Naive B cell (primary cell): ENCODE results near the gene NAV2. TPM values are rescaled to one million over a fixed set of nuclear protein-coding genes. Genes with fewer than 3 reads are reported as not detected.

Experiments used
- ATAC-seq, 2 donors: fragments of 150-1000 bp; cut with Tn5 transposase; 2 replicates each; pipeline ENCODE4 v1.10.0; 2021; ENCODE audit warnings: low read depth in 2 of 2, mild to moderate bottlenecking in 2 of 2, moderate library complexity in 2 of 2
- DNase-seq: peaks from one replicate; pipeline ENCODE4 v3.0.0; 2022
- H3K27ac Mint-ChIP-seq, 6 donors: one replicate each; pipeline ENCODE4 v1.8.0; 2020 to 2022; ENCODE audit warnings: mild to moderate bottlenecking in 6 of 6, mixed read lengths in 6 of 6, moderate library complexity in 5 of 6, inconsistent platforms in 2 of 6
- H3K27me3 Mint-ChIP-seq, 3 donors: one replicate each; pipeline ENCODE4 v1.8.0; 2021 to 2022; ENCODE audit warnings: mixed read lengths in 3 of 3, mild to moderate bottlenecking in 1 of 3
- H3K36me3 Mint-ChIP-seq, 2 donors: one replicate each; pipeline ENCODE4 v1.8.0; 2020 to 2022; ENCODE audit warnings: mixed read lengths in 2 of 2, inconsistent platforms in 1 of 2, mild to moderate bottlenecking in 1 of 2
- H3K4me1 Mint-ChIP-seq, 3 donors: one replicate each; pipeline ENCODE4 v1.8.0; 2020 to 2022; ENCODE audit warnings: mixed read lengths in 3 of 3, inconsistent platforms in 1 of 3, mild to moderate bottlenecking in 1 of 3, moderate library complexity in 1 of 3
- H3K4me3 Mint-ChIP-seq, 8 donors: one replicate each; pipeline ENCODE4 v1.8.0; 2020 to 2022; ENCODE audit warnings: mild to moderate bottlenecking in 8 of 8, mixed read lengths in 8 of 8, moderate library complexity in 8 of 8, inconsistent platforms in 2 of 8
- H3K9me3 Mint-ChIP-seq, 7 donors: one replicate each; pipeline ENCODE4 v1.8.0; 2020 to 2022; ENCODE audit warnings: mixed read lengths in 7 of 7, mild to moderate bottlenecking in 5 of 7, inconsistent platforms in 2 of 7, moderate library complexity in 1 of 7
- polyA plus RNA-seq, 6 donors: library from polyadenylated mRNA; unstranded; fragments of 300-500 nt; fragmentation: Illumina TruSeq; gene quantifications; one replicate each; pipeline ENCODE4 v1.2.3, GENCODE V29; 2021; ENCODE audit warnings: low read depth in 6 of 6

The NAV2 gene
- polyA plus RNA-seq, 6 donors from 2014 or later: 0.90 to 3.2 (median 0.94) TPM; not detected in 3

DNA sequence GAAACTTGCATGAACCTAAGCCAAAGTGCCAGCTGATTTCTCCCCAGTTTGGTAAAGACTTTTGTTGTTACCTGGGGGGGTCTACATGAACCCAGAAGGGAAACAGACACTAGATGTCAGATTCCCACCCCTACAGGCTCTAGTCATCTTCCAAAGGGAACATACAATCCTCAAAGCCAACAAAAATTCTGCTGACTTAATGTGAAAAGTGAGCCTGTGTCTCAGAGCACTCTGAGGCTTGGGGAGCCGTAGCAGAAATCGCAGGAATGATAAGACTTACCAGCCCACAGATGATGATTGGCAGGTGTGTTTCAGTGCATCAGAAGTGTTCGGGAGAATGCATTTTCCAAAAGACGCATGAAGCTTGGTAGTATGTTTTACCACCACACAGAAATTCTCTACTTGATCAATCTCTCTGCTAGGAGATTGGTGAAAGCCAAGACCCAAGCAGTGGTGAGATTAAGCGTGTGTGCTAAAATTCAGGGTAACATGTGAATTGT lies 260.5 kb downstream of the NAV2 start:
- H3K4me1 Mint-ChIP-seq: peaks cover 17 to 28% (median 25%) of the 10 kb centered on the region in 3 donors
- H3K27ac Mint-ChIP-seq: no peak overlapping the region
- DNase-seq (no peak), ATAC-seq (no peak)
- H3K9me3 Mint-ChIP-seq: no peaks in the 10 kb centered on the region
- peaks cover 5 to 20% (median 7%) of the 10 kb centered on the region in 3 donors for H3K27me3 Mint-ChIP-seq
- H3K36me3 Mint-ChIP-seq: no peaks in the 10 kb centered on the region
- H3K4me3 Mint-ChIP-seq: no peak overlapping the region

DNA sequence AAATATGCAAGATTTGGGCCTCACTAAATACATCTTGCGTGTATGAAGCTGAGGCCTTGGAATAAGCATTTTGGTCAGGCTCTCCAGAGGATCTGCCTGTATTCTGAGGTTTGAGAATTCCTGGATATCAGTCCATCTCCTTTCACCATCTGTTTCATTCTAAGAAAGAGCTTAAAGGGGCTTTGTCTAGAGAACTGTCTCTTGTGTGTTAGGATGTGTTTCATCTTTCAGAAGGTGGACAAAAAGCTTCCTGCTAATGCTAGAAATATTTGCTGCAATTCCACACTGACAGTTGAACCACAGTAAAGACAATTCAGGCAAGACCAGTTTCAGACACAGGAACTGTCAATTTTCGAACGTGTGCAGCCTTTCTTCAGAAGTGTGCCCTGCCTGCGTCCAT lies 262.2 kb downstream of the NAV2 start:
- DNase-seq (no peak), ATAC-seq (no peak)
- Mint-ChIP-seq H3K27ac (no peak overlapping the region), H3K36me3 (no peaks in the 10 kb centered on the region), H3K4me1 (peaks cover 21 to 30% (median 28%) of the 10 kb centered on the region in 3 donors), H3K4me3 (no peak overlapping the region), H3K9me3 (no peaks in the 10 kb centered on the region), H3K27me3 (peaks cover 13 to 37% (median 22%) of the 10 kb centered on the region in 3 donors)

DNA sequence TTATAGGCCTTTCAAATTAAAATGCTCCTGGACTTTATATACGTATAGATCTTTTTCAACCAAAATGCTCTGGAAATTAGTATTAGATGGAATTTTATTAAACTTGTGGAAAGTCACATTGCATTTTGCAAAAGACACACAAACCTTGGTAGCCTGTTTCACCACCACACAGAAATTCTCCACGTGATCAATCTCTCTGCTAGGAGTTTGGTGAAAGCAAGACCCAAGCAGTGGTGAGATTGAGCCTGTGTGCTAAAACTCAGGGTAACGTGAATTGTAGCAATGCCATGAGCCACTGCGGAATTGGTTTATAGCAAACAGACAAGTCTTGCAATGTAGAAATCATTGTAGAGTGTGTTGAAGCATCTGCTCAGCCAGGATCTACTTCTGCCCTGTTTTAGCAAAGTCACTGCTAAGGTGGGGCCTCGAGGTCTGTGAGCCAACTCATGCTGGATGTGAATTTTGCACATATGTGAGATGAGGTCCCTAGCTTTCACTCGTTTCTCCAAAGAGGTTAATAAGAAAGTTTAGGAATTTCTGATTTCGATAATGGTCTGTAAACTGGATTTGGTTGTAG lies 262.9 kb downstream of the NAV2 start:
- H3K9me3 Mint-ChIP-seq: no peaks in the 10 kb centered on the region
- H3K36me3 Mint-ChIP-seq: no peaks in the 10 kb centered on the region
- ATAC-seq: no peak
- no peak overlapping the region for H3K4me3 Mint-ChIP-seq
- peaks cover 13 to 40% (median 25%) of the 10 kb centered on the region in 3 donors for H3K27me3 Mint-ChIP-seq
- H3K27ac Mint-ChIP-seq: no peak overlapping the region
- DNase-seq: no peak
- H3K4me1 Mint-ChIP-seq: peaks cover 21 to 28% (median 25%) of the 10 kb centered on the region in 3 donors

DNA sequence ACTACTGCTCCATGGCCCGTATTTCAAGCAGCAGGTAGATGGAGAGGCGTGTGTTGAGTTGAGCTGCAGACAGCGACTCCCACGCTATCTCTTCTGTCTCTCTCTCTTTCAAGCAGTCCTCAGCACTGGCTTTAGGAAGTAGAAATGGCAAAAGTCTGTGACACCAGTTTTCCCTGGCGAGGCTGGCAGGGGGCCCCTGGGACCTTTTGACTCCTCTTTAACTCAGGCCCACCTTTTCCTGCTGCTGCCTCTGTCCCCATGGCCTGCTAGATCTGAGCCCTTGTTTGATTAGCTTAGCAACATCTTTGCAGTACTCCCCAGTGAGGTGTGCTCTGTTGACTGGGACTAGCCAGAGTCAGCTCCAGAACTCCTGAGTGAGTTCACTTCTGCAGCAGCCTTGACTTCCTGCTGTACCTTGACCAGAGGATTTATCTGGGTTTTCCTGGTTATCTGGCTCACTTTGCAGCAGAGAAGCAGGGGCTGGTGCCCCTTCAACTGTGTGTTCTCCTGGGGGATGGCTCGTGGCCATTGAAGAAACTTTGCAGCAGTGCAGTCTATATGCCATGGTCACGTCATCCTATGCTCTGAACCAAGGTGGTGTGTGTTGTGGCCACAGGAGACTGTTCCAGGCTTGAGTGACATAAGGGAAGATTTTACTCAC lies 263.8 kb downstream of the NAV2 start:
- H3K36me3 Mint-ChIP-seq: no peaks in the 10 kb centered on the region
- H3K27me3 Mint-ChIP-seq: peaks cover 8 to 46% (median 25%) of the 10 kb centered on the region in 3 donors
- H3K9me3 Mint-ChIP-seq: no peaks in the 10 kb centered on the region
- no peak for DNase-seq
- no peak for ATAC-seq
- no peak overlapping the region for H3K27ac Mint-ChIP-seq
- H3K4me1 Mint-ChIP-seq: peaks cover 14 to 26% (median 23%) of the 10 kb centered on the region in 3 donors
- no peak overlapping the region for H3K4me3 Mint-ChIP-seq

DNA sequence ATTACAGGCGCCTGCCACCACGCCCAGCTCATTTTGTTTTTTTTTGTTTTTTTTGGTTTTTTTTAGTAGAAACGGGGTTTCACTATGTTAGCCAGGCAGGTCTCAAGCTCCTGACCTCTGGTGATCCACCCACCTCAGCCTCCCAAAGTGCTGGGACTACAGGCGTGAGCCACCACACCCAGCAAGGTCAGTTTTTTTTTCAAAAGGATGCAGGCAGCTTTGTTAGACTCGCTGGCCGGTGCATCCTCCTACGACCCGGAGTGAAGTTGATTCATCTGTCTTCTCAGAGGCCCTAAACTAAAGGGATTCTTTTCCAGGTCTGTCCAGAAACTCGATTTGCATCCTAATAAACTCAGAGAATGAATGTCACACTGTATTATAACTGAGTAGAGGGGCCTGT lies 265.3 kb downstream of the NAV2 start:
- Mint-ChIP-seq H3K4me3 (no peak overlapping the region), H3K27me3 (peaks cover 8 to 50% (median 25%) of the 10 kb centered on the region in 3 donors), H3K36me3 (no peaks in the 10 kb centered on the region), H3K4me1 (peaks cover 14 to 27% (median 23%) of the 10 kb centered on the region in 3 donors), H3K9me3 (no peaks in the 10 kb centered on the region), H3K27ac (no peak overlapping the region)
- no peak for ATAC-seq
- no peak for DNase-seq

DNA sequence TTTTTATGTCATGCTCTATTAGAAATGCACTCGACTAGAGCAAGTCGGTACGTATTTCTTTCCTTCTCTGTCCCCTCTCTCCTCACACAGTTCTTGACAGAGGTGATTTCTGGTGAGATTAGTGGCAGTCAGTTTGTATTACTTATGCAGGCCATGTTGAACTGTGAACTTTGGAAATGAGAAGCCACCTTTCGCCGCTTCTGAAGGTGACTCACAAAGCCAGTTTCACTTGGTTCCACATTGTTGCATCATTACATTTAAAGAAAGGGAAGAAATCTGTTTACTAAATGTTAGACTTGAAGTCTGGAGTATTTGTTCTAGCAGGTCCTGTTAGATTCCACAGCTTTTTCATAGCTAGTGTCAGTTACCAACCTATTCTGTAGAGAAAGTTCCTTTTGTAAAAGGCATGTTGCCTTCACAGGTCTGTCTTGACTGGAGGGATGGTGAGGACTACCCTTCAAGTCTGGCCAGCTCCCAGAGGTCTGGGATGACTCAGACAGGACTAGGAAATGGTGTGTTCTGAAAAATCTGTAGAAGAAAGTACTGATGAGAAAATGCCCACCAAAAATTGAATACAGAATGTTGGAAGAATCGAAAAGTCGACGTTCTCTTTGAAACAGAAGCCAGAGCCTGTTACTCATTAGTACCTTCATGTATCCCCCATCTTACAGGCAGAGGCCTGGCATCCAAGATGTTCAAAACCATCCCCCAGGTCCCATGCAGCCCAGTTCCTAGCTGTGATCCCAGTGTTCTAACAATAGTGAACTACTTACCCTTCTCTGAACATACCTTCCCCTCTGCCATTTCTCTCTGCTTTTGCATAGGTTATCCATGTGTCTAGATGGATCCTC lies 266.3 kb downstream of the NAV2 start:
- peak overlapping the region in 5 of 6 donors; percentile 2 to 81 (median 24) for H3K27ac Mint-ChIP-seq
- DNase-seq (no peak), ATAC-seq (no peak)
- H3K9me3 Mint-ChIP-seq: no peaks in the 10 kb centered on the region
- H3K4me1 Mint-ChIP-seq: peaks cover 20 to 33% (median 23%) of the 10 kb centered on the region in 3 donors
- peaks cover 16 to 55% (median 29%) of the 10 kb centered on the region in 3 donors for H3K27me3 Mint-ChIP-seq
- peak overlapping the region in 4 of 8 donors; percentile 12 to 56 (median 28) for H3K4me3 Mint-ChIP-seq
- H3K36me3 Mint-ChIP-seq: no peaks in the 10 kb centered on the region

DNA sequence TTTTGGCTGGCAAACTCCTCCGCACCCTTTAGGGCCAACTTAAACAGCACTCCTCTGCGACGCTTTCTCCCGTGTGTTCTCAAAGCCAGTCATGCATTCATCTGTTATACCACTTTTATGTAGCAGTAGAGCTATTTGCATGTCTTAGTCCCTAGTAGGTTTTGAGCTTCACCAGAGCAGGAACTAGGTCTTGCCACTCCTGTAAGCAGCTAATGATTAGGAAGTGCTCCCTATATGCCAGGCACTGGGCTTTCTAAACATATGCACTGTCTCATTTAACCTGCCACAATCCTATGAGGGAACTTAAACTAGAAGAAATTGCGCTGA lies 266.8 kb downstream of the NAV2 start:
- Mint-ChIP-seq H3K4me3 (peak overlapping the region in 4 of 8 donors; percentile 12 to 56 (median 28)), H3K27ac (peak overlapping the region in 3 of 6 donors; percentile 6 to 81 (median 77))
- ATAC-seq: peak; percentile 74 to 79

DNA sequence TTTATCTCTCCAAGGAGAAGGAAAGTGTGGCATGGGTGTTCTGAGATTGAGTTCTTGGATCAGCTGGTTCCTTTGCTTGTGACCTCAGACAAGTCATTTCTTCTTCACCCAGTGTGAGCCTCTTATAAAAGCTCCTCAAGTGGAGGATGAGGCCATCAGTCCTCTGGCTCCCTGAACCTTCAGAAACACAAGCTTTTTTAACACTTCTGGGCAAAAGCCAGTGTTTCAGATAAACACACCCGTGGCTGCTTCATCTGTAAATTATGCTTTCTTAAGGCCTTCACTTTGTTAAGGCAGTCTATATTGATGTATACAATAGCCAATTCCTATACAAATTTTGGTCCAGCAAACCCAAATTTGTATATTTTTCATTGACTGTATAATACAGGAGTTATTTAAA lies 267.8 kb downstream of the NAV2 start:
- DNase-seq (no peak), ATAC-seq (no peak)
- H3K9me3 Mint-ChIP-seq: no peaks in the 10 kb centered on the region
- H3K4me3 Mint-ChIP-seq: no peak overlapping the region
- H3K27ac Mint-ChIP-seq: no peak overlapping the region
- H3K27me3 Mint-ChIP-seq: peaks cover 16 to 49% (median 37%) of the 10 kb centered on the region in 3 donors
- peaks cover 21 to 45% (median 29%) of the 10 kb centered on the region in 3 donors for H3K4me1 Mint-ChIP-seq
- H3K36me3 Mint-ChIP-seq: no peaks in the 10 kb centered on the region

More for the DNA sequence above, 266.8 kb downstream of the NAV2 start:
- H3K9me3 Mint-ChIP-seq: no peaks in the 10 kb centered on the region
- H3K36me3 Mint-ChIP-seq: no peaks in the 10 kb centered on the region
- H3K27me3 Mint-ChIP-seq: peaks cover 16 to 52% (median 31%) of the 10 kb centered on the region in 3 donors
- H3K4me1 Mint-ChIP-seq: peaks cover 21 to 39% (median 28%) of the 10 kb centered on the region in 3 donors
- DNase-seq: peak; percentile 17

DNA sequence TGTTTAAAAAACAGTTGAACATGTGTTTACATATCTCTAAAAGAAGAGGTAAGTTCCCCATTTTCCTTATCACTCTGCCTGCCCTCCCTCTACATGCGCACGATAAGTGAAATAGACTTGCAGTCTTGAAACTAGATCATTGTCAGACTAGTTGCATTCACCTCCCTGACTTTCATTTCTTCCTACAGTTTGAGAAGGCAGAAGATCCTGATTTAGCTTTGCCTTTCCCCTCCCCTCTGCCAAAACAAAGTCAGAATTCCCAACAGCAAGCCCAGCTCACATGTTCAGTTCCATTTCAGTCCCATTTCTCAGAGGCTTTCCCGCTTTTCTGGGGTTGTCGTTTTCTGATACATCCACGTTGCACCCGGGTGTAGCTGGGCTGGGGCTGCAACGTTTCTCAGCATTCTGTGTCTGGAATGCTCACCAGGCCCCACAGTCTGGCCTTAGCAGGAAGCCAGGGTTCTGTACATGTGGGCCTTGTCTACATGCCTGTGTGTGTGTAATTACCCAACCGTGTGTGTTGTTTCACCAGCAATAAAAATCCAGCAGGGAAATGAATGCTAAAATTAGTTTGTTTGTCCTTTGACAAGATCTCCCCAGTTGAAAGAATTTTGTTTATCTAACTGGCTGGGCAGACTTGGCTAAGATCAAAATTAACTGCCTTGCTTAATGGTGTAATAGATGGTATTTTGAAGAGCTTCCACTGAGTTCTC lies 268.5 kb downstream of the NAV2 start:
- ATAC-seq: no peak
- H3K9me3 Mint-ChIP-seq: no peaks in the 10 kb centered on the region
- peak overlapping the region in 1 of 6 donors; percentile 20 for H3K27ac Mint-ChIP-seq
- H3K27me3 Mint-ChIP-seq: peaks cover 16 to 49% (median 37%) of the 10 kb centered on the region in 3 donors
- H3K4me1 Mint-ChIP-seq: peaks cover 21 to 45% (median 29%) of the 10 kb centered on the region in 3 donors
- DNase-seq: no peak
- no peak overlapping the region for H3K4me3 Mint-ChIP-seq
- H3K36me3 Mint-ChIP-seq: no peaks in the 10 kb centered on the region

DNA sequence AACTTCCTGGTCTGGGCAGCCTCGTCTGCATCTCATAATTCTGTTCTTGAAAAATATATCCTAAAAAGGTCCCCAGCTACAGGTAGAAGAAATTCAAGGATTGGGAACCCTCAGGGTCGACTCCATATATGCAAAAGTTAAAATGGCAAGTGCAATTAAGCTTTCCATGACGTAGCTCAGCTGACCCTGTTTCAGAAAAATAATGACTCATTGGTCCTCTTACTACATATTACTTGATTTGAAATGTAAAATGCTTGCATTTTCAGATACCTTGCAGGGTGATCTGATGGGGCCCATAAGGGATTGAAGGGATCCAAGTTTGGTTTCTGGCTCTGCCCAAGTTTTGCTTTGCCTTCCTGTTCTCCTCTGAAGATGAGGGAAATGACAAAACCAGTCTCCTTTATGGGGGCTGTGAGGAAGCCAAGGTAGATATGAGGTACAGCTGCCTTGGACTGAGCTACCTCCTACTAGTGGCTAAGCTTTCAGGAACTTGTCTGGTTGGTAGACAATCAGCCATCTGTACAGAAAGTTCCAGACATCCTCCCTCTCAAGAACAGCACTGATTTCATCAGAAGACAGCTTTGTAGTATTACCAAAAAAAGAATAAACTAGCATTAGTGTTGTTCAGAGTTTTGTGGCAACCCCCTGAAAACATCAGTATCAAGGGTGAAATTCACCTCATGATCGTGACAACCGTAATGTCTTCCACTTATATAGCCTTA lies 270.3 kb downstream of the NAV2 start:
- Mint-ChIP-seq H3K4me1 (peaks cover 21 to 45% (median 29%) of the 10 kb centered on the region in 3 donors), H3K36me3 (no peaks in the 10 kb centered on the region), H3K9me3 (no peaks in the 10 kb centered on the region), H3K27me3 (peaks cover 19 to 38% (median 33%) of the 10 kb centered on the region in 3 donors), H3K4me3 (no peak overlapping the region), H3K27ac (peak overlapping the region in 1 of 6 donors; percentile 42)
- DNase-seq (no peak), ATAC-seq (no peak)

DNA sequence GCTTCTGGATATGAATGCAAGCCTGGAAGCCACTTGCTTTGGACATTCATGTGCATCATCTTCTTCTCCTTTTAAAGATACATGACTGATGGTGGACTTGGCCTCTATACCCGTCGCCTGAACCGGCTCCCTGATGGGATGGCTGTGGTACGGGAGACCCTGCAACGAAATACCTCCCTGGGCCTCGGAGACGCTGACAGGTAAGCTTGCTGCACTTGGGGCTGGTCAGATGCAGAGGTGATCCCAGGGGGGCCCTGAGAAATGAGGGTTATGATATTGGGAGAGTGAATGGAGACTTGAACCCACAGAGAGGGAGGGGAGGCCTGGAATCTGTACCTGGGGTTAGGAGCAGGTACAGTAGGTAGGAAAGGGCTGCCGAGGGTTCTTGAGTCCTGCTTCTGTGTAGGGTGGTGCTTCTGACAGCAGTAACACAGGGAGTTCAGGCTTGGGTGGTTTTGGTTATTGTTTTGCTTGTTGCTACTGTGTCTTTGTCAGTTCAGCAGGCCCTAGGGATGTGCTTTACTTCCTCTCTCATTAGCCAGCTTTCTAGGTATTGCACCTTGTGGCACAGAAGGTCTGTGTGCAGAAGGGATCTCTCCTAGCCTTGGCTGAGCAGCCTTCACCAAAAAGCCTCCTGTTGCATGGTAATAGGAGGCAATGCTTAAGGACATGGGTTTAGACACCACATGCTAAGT lies 271.6 kb downstream of the NAV2 start:
- ATAC-seq (peak; percentile 82), DNase-seq (peak; percentile 47)
- Mint-ChIP-seq H3K4me1 (peaks cover 14 to 35% (median 21%) of the 10 kb centered on the region in 3 donors), H3K4me3 (peak overlapping the region in 2 of 8 donors; percentile 7 to 15), H3K27ac (peak overlapping the region in 5 of 6 donors; percentile 34 to 65 (median 54)), H3K36me3 (no peaks in the 10 kb centered on the region), H3K9me3 (no peaks in the 10 kb centered on the region), H3K27me3 (peaks cover 21 to 27% (median 22%) of the 10 kb centered on the region in 3 donors)

DNA sequence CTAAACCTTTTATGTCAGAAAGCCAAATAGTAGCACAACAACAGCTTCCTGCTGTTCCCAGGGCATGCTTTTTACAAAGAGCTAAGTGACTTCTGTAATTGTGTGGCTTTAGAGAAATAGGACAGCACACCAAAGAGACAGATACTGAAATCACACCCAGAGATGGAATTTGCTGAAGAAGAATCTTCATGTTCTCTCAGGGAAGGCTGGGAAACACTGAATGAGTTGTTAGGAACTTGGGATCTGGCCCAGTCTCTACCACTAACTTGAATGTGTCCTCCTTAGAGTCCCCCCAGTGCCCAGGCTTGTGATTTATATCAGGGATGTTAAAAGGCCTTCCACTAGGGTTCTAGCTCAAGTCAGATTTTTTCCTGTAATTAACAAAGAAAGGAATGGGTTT lies 272.5 kb downstream of the NAV2 start:
- H3K36me3 Mint-ChIP-seq: no peaks in the 10 kb centered on the region
- H3K27ac Mint-ChIP-seq: no peak overlapping the region
- peaks cover 12 to 18% (median 15%) of the 10 kb centered on the region in 3 donors for H3K27me3 Mint-ChIP-seq
- peak overlapping the region in 1 of 8 donors; percentile 30 for H3K4me3 Mint-ChIP-seq
- DNase-seq (no peak), ATAC-seq (no peak)
- peaks cover 7 to 26% (median 12%) of the 10 kb centered on the region in 3 donors for H3K4me1 Mint-ChIP-seq
- H3K9me3 Mint-ChIP-seq: no peaks in the 10 kb centered on the region
